HuH-7 (cell line): ENCODE results near the gene TMEM97.

Experiments used
- DNase-seq: peaks from one replicate; pipeline ENCODE4 v3.0.0; 2011; ENCODE audit warnings: low spot score

The TMEM97 gene

GRCh38 chr17:28365487-28365886 is 46.5 kb downstream of the TMEM97 start:
- DNase-seq = no peak

GRCh38 chr17:28366605-28367004 is 47.6 kb downstream of the TMEM97 start:
- DNase-seq = no peak

GRCh38 chr17:28367641-28368305 is 48.8 kb downstream of the TMEM97 start:
- DNase-seq = no peak

- DNase-seq = peak; percentile 80
These were observed 49.4 kb downstream of the TMEM97 start for GRCh38 chr17:28368306-28368831.

GRCh38 chr17:28368915-28369683 is 50.1 kb downstream of the TMEM97 start:
- DNase-seq = no peak

- DNase-seq = peak; percentile 44
These were observed 50.7 kb downstream of the TMEM97 start for GRCh38 chr17:28369684-28370034.

- DNase-seq = peak; percentile 98
These were observed 51.2 kb downstream of the TMEM97 start, which contains the start of gene VTN for GRCh38 chr17:28370035-28370743. TSS of gene VTN (minus strand) at chr17:28370307. CDS start at chr17:28370203, 104 bp downstream.

GRCh38 chr17:28370744-28371103 is 51.7 kb downstream of the TMEM97 start:
- no peak for DNase-seq

GRCh38 chr17:28371245-28372202 is 52.5 kb downstream of the TMEM97 start, which contains the start of gene SARM1:
TSS of gene SARM1 (plus strand) at chr17:28371694. CDS start at chr17:28372033, 339 bp downstream.
- DNase-seq = peak; percentile 97

GRCh38 chr17:28372203-28372944 is 53.4 kb downstream of the TMEM97 start:
- DNase-seq = no peak

GRCh38 chr17:28372945-28373274 is 53.9 kb downstream of the TMEM97 start:
- no peak for DNase-seq
